Measurements from ENCODE around the gene SCYGR8.
"Not testable (repeated sequence)": the region's sequence is repeated elsewhere in the genome, so short reads cannot be mapped to it uniquely, and the experiment has no call there.

SCYGR8 gene, protein sequence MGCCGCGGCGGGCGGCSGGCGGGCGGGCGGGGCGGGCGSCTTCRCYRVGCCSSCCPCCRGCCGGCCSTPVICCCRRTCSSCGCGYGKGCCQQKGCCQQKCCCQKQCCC

DNA sequence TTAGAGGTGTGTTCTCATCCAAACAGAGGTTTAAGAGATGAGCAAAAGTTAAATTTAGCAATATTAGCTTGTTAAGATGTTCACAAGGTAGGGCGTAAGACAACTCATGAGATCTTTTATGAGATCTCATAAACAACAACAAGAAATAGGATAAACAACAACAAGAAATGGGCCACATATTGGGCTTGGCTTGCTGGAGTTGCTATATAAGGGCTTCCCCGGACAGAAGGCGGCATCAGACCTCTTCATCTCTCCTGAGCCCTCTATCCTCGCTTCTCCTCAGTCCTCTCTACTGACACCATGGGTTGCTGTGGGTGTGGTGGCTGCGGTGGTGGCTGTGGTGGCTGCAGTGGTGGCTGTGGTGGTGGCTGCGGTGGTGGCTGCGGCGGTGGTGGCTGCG is at the start of gene SCYGR8:
Gene SCYGR8, plus strand, starts transcription at position 301 of the 400 bp plus-strand sequence. Its CDS starts 0 bp downstream, at position 301.
- DNase-seq (ENCODE audit: insufficient read length, low spot score) (no peak), FAIRE-seq (no peak)
- no peak for TF ChIP-seq POLR2A (IDR thresholded peaks at IDR 0.05; ENCODE audit: low read depth, low read length)

DNA sequence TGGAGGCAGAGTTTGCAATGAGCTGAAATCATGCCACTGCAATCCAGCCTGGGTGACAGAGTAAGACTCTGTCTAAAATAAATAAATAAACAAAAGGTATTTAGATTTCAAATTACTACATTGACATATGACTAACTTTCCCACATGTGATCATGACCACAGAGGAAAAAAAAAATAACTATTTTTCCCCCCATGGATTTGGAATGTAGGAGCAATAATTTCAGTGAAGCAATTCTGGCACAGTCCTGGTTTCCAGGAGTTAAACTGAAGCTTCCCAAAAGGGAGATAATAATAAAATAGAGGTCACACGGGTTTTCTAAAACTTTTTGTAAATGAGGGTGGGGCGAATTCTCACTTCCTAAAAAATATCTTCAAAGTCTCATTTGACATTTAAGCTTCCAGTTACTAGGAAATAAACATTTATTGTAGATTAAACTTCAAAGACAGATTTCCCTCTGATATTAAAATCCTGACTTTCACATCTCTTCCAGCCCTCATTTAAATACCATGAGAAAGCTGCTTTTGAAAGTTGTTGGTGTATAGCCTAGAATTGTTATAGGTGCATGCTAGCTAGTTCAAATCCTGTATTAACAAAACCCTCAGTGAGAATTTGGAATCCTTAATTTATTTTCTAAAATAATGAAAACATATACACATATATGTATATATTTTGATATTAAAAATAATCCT is 48.6 kb upstream of the SCYGR8 start:
- no peak for TF ChIP-seq POLR2A (IDR thresholded peaks at IDR 0.05; ENCODE audit: low read depth, low read length)
- no peak for DNase-seq (ENCODE audit: insufficient read length, low spot score)
- FAIRE-seq = no peak

DNA sequence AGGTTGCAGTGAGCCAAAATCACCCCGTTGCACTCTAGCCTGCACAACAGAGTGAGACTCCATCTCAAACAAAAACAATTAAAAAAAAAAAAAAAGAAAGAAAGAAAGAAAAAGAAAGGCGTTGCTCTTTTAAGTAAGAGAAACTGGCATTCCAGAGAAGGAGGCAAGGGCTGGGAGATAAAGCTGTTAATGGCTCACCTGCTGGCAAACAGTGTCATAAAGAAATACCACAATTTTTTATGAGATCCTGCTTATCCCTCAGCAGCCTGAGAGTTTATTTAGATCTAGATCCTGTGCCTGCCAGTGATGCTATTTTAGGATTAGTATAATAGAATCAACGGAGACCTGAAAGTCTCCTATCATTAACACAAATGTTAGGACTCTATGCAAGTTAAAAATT is 44.1 kb upstream of the SCYGR8 start:
- TF ChIP-seq POLR2A (IDR thresholded peaks at IDR 0.05; ENCODE audit: low read depth, low read length) = no peak
- DNase-seq (ENCODE audit: insufficient read length, low spot score) (no peak), FAIRE-seq (no peak)

DNA sequence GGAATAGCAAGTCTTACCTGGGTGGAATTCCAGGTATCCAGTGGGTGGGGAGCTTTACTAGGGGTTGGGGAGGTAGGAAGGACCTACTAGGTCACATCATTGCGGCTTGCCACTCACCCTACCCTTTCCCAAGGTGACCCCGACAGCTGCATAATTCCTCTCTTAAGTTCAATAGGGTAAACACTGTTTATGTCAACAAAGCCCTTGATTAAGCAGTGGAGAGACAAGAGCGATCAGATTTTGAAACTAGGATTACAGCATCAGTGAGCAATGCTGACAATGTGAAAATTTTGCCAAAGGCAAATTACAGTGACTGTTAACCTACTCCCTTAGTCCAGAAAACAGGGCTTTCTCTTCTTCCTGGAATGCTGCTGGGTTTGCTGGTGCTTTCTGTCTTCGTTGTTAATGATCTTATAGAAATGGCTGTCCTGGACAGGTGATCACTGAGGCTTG is 42.4 kb upstream of the SCYGR8 start:
- FAIRE-seq (peak; percentile 64), DNase-seq (ENCODE audit: insufficient read length, low spot score) (no peak)
- no peak for TF ChIP-seq POLR2A (IDR thresholded peaks at IDR 0.05; ENCODE audit: low read depth, low read length)

DNA sequence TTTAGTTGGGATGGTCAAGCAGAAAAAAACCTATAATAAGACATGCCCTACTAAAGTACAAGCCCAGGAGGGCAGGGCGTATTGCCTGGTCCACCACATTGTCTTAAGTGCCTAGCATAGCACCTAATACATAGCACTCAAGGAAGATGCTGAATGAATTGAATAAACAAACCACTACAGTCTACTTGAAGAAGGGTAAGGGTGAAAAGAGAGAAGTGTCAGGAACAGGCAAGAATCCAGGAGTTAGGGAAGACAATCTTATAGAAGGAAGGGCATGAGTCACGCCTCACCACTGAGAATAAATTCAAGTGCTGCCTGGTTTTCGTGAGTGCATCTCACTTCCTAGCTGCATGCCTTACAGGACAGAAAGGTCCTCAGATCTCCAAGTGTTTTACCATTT is 41.7 kb upstream of the SCYGR8 start:
- DNase-seq (ENCODE audit: insufficient read length, low spot score) (peak; percentile 30), FAIRE-seq (peak; percentile 53)
- no peak for TF ChIP-seq POLR2A (IDR thresholded peaks at IDR 0.05; ENCODE audit: low read depth, low read length)

DNA sequence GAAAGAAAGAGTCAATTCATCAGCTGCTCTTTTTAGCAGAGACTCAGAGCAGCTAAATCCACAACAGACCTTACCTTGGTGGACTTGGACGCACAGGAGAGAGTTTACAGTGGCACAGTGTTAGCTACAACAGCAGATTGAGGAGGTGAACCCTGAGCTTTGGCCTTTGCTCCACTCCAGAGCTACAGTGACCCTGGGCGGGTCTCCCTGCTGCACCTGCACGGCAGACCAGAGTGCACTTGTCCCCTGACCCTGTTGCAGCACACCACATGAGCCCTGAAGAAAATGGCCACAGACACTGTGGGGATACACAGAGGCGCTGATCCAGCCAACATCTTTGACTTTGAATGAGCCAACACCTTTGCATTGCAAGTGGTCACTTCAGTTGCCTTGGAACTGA is 38.8 kb upstream of the SCYGR8 start:
- DNase-seq (ENCODE audit: insufficient read length, low spot score) (no peak), FAIRE-seq (no peak)
- TF ChIP-seq POLR2A (IDR thresholded peaks at IDR 0.05; ENCODE audit: low read depth, low read length) = no peak

DNA sequence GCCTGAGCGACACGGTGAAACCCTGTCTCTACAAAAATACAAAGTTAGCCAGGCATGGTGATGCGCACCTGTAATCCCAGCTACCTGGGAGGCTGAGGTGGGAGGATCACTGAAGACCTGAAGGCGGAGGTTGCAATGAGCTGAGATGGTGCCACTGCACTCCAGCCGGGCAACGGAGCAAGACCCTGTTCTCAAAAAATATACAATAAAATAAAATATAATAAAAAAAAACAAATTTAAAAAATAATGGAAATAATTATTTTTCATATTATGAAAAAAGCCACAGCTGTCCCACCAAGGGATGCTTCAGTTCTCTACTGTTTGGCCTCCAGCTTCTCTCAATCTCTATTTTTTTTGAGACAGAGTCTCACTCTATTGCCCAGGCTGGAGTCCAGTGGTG is 38.3 kb upstream of the SCYGR8 start:
- TF ChIP-seq POLR2A (IDR thresholded peaks at IDR 0.05; ENCODE audit: low read depth, low read length) = no peak
- no peak for FAIRE-seq
- DNase-seq (ENCODE audit: insufficient read length, low spot score) = no peak

DNA sequence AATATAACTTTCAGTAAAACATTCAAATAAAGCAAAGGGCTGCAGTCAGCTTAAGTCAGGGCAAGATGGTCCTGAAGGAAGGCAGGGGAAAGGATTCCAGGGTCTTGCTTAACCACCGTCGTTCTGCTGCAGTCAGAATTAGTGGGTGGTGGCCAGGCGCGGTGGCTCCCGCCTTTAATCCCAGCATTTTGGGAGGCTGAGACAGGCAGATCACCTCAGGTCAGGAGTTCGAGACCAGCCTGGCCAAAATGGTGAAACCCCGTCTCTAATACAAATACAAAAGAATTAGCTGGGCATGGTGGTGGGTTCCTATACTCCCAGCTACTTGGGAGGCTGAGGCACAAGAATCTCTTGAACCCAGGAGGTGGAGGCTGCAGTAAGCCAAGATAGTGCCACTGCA is 34.7 kb upstream of the SCYGR8 start:
- FAIRE-seq (no peak), DNase-seq (ENCODE audit: insufficient read length, low spot score) (no peak)
- no peak for TF ChIP-seq POLR2A (IDR thresholded peaks at IDR 0.05; ENCODE audit: low read depth, low read length)

DNA sequence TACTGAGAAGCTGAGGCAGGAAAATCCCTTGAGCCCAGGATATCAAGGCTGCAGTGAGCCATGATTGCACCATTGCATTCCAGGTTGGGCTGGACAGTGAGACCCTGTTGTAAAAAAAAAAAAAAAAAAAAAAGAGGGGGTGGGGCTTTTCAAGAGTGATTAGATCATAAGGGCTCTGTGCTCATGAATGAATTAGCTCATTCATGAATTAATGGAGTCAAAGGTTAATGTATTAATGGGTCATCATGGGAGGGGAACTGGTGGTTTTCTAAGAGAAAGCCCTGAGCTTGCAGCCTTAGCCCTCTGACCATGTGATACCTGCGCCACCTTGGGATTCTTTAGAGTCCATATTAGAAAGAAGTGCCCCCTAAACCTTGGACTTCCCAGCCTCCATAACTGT is 32.4 kb upstream of the SCYGR8 start:
- DNase-seq (ENCODE audit: insufficient read length, low spot score) (no peak), FAIRE-seq (no peak)
- TF ChIP-seq POLR2A (IDR thresholded peaks at IDR 0.05; ENCODE audit: low read depth, low read length) = no peak

DNA sequence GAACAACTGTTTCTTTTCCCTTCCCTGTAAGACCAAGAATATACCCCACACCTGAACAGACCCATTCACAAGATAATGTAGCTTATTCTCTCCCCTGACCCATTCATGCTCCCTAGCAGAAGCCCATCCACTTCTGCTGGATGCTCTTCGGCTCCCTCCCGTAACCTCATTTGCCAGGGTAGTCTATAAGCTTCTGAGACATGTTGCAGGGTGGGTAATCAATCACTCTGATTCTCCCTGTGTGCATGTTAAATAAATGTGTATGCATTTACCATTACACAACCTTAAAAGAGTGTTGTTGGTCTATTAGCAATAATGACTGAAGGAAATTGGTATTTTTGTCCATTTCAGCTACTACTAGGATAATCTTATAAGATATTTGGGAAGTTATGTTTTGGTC is 29.2 kb upstream of the SCYGR8 start:
- FAIRE-seq (no peak), DNase-seq (ENCODE audit: insufficient read length, low spot score) (no peak)
- no peak for TF ChIP-seq POLR2A (IDR thresholded peaks at IDR 0.05; ENCODE audit: low read depth, low read length)

DNA sequence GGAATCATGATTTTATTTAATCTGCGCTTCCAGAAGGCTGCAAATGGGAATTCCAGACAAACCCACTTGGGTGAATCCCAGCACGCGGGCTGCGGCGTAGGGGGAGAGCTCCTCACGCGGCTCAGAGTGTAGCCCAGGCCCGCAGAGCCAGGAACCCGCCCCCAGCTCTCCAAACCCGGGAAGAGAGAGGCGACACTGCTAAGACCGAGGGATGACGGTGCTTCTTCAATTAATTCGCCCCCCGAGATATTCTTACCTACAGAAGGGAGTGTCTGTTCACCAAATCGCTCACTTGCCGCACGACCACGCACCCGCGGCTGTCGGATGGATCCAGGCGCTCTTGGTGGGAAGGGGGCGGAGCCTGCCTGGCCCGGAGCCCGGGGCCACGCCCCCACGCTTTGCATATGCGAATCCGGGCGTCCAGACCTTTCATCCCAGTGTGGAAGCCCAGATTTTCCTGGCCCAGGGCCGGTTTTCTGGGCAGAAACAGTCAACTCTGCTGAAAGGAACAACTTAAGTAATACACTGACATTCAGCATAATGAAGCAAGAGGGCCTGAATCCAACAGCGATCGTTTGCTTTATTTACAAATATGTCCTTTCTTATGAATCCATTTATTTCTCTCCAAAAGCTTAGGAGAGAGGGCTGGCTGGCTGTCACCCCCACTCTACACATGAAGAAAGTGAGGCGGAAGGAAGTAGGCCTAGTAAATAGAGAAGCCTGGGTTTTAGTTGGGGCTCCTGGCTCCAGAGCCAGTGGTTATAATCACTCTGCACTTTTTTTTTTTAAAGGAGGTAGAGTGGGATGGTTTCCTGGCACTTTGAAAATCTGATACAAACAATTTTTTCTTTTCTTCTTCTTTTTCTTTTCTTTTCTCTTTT is 27.8 kb upstream of the SCYGR8 start, which contains the start of gene SLC19A3:
Gene SLC19A3, minus strand, starts transcription at position 342 of the 881 bp plus-strand sequence. CDS start 15,710 bp downstream, outside the sequence.
- peak; percentile 67 for DNase-seq (ENCODE audit: insufficient read length, low spot score)
- FAIRE-seq = no peak
- TF ChIP-seq POLR2A (IDR thresholded peaks at IDR 0.05; ENCODE audit: low read depth, low read length) = no peak

DNA sequence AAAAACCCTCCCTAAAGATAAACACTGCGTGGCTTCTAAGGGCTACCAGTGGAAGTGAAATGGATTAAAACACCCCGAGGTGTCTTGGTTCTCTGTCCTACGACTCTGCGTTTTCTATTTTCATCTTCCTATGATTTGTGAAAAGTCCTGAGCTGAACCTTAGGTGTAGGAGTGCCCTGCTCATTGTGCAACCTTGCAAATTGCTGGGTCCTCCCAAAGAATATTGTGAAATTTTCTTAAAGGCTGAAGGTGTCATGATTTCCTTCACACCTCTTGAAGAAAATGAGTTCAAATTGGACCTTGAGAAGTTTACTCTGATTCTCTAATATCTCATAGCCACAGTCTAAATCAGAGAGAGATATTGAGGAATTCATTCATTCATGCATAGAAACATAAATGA is 26.1 kb upstream of the SCYGR8 start:
- FAIRE-seq = no peak

DNA sequence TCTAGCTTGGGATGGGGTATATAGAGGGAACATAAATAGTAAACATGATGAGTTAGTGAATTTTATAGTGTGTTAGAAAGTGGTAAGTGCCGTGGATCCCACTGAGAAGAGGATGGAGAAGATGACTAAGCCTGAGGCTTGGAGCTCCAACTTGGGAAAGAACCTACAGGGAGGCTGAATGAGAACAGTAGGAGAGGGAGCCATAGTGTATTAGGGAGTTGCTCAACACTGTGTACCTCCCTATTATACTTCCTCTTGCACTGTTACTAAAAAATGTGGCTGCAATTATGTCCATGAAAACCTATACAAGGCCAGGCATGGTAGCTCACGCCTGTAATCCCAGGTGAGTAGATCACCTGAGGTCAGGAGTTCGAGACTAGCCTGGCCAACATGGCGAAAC is 25.0 kb upstream of the SCYGR8 start:
- FAIRE-seq (no peak), DNase-seq (ENCODE audit: insufficient read length, low spot score) (no peak)
- no peak for TF ChIP-seq POLR2A (IDR thresholded peaks at IDR 0.05; ENCODE audit: low read depth, low read length)

More for the DNA sequence above, 26.1 kb upstream of the SCYGR8 start:
- DNase-seq (ENCODE audit: insufficient read length, low spot score) = no peak
- no peak for TF ChIP-seq POLR2A (IDR thresholded peaks at IDR 0.05; ENCODE audit: low read depth, low read length)

DNA sequence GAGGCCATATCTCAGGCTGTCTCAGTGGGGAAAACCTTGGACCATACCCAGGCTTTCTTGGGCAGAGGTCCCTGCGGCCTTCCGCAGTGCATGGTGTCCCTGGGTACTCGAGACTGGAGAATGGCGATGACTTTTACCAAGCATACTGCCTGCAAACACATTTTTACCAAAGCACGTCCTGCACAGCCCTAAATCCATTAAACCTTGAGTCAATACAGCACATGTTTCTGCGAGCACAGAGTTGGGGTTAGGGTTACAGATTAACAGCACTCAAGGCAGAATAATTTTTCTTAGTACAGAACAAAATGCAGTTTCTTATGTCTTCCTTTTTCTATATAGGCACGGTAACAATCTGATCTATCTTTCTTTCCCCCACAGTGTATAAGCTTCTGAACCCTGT is 22.9 kb upstream of the SCYGR8 start:
- DNase-seq (ENCODE audit: insufficient read length, low spot score); FAIRE-seq: not testable (repeated sequence)

Measured in H54 (cell line).